NCI-H2227 treated with DMSO at 0.1 percent for 48 hours (cell line): ENCODE data around the gene NFATC2.
"Not testable (repeated sequence)": the region's sequence is repeated elsewhere in the genome, so short reads cannot be mapped to it uniquely, and the experiment has no call there.

Source experiments
- DNase-seq: peaks from one replicate; lab custom pipeline; 2025; lab: John Stamatoyannopoulos, UW

The NFATC2 gene

DNA sequence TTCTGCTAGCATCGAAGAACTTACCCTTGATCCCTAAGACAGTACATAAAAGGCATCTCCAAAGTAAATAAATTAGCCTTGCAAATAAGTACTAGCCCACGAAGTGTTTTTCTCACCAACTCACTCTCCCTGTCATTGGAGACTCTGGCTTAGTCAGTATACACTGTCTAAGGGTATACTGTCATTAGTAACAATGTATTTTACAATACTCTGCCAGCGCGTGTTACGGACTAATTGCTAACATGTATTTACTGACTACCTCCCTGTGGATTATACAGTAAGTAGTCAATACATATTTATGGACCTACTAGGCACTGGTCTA lies 72.1 kb downstream of the NFATC2 start:
- no peak for DNase-seq

- no peak for DNase-seq
Observed at GRCh38 chr20:51469578-51470498, 72.7 kb downstream of the NFATC2 start.

- no peak for DNase-seq
Observed at GRCh38 chr20:51469046-51469445, 73.5 kb downstream of the NFATC2 start.

DNA sequence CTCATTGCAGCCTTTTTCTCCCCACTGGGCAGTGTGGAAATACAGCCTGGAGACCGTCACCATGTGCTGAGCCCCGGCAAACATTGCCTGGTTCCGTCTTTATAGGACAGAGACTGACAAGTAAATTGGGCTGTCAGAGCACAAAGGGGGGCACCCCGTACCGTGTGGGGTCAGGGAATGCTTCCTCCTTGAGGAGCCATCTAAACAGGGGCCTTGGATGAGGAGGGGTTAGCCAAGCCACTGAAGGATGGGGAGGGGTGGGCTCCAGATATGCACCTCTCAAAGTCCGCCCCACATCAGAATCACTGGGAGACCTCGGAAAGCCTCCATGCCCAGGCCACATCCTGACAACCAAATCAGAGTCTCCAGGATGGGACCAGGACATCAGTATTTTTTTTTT lies 73.9 kb downstream of the NFATC2 start:
- no peak for DNase-seq

DNA sequence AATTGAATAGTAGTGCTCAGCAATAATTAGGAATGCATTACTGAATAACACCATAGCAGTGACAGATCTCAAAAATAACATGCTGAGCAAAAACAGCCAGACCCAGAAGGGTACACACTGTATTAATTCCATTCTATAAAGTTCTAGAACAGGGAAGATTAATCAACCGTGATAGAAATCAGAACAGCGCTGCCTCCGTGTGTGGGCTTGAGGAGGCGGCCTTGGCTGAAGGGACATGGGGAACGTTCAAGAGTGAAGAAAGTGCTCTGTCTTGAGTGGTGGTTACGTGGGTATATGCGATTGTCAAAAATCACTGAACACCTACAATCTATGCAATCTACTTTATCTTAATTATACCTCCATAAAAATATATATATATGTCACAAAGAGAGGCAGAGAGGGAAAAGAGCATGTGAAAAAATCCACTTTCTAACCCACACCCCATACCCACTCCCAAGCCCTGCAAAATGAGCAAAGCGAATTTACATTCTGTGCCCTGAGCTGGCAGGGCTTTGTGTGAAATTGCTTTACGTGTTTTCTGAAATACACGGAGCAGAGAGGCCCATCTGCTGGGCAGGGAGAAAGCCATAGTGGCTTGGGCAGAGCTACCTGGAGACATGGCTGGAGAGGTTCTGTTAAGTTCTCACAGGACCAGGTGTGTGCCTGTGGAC lies 74.4 kb downstream of the NFATC2 start:
- DNase-seq = no peak

DNA sequence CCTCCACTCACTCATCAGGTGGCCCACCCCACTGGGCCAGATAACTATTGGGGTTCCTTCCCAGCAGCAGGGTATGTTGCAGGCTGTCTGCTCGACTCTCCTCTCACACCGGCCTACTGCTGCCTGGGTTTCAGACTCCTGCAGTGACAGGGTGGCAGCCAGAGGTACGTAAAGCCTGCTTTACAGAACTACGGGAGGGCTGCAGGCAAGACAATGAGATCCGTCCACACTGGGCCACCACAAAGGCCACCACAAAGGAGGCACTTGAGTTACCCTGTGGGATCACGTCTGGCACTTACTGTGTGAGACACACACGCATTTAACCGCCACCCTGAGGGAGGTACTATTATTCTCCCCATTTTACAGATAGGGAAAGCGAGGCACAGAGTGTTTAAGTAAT lies 78.5 kb downstream of the NFATC2 start:
- no peak for DNase-seq

GRCh38 chr20:51463560-51463959 lies 79.0 kb downstream of the NFATC2 start:
- DNase-seq = no peak

DNA sequence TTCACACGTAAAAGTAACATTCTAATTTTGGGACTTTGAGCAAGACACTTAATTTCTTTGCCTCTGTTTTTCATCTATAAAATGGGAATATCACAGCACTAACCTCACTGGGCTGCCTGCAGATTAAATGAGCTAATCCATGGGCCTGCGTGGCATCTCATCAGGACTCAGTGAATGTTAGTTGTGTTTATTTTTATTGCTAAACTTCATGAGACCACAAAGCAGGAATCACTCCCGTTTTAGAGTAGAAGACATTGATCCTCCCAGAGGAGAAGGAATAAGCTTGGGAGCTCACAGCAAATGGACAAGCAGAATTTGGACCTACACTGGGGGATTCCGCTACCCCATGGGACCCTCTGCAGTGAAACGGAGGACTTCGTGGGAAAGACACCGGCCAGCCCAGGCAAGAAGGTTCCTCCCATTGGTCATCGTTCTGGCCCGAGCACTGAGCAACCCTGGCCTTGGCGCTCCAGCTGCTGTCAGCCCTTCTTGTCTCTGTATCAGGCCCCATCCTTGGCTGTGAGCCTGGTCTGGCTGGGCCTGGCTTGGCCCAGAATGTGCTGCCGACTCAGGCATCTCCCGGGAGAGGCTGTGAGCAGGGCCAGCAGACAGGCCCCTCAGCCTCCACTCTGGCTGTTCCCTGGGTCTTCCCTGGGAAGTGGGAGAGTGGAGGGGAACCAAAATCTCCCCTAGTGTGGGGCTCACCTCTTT lies 79.8 kb downstream of the NFATC2 start:
- no peak for DNase-seq

DNA sequence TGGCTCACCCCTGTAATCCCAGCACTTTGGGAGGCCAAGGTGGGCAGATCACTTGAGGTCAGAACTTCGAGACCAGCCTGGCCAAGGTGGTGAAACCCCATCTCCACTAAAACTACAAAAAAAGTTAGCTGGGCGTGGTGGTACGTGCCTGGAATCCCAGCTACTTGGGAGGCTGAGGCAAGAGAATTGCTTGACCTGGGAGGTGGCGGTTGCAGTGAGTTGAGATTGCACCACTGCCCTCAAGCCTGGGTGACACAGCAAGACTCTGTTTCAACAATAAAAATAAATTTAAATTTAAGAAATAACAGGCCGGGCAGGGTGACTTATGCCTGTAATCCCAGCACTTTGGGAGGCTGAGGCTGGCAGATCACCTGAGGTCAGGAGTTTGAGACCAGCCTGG lies 80.7 kb downstream of the NFATC2 start:
- not testable (repeated sequence) for DNase-seq

GRCh38 chr20:51461306-51461705 lies 81.2 kb downstream of the NFATC2 start:
- DNase-seq = no peak

DNA sequence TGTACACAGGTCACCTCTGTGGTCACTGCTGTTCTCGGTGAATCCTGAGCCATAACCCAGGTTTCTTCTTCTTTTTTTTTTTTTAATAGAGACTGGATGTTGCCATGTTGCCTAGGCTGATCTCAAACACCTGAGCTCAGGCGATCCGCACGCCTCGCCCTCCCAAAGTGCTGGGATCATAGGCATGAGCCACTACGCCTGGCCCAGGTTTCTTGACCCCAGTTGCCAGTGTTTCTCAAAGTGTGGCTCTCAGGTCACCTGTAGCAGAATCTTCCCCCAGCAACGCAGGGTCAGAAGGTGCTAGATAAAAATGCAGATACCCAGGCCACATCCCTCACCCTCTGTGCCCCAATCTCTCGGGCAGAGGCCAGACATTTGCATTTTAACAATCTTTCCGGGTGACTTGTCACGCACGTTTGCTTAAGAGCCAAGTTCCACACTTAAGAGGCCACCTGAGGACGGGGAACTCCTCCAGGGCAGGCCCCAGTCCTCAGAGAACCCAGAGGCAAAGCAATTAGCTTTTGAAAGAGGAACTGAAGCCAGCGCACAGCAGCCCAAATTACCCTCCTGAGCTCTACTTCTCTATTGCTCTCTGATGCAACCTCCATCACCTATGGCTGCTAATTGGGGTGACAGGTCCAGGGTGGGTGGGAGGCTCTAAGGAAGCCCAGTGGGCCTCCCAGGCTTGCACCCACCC lies 81.8 kb downstream of the NFATC2 start:
- DNase-seq = no peak

- no peak for DNase-seq
Observed at GRCh38 chr20:51460163-51460562, 82.4 kb downstream of the NFATC2 start.

- no peak for DNase-seq
Observed at GRCh38 chr20:51458751-51459439, 83.6 kb downstream of the NFATC2 start.

DNA sequence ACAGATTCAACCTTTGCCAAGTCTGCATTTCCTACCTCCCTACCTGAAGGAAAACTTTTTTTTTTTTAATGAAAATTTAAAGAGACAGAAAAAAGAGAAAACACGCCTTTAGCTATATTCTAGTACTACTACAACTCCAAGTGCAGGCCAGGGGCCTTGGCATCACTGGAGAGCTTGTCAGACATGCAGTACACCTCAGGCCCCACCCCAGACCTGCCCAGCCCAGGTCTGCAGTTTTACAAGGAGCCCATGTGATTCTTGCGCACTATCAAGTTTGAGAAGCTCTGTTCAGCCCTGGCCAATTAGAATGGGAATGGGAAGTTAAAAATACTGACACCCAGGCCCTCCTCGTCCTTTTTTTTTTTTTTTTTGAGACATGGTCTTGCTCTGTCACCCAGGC lies 85.0 kb downstream of the NFATC2 start:
- no peak for DNase-seq

DNA sequence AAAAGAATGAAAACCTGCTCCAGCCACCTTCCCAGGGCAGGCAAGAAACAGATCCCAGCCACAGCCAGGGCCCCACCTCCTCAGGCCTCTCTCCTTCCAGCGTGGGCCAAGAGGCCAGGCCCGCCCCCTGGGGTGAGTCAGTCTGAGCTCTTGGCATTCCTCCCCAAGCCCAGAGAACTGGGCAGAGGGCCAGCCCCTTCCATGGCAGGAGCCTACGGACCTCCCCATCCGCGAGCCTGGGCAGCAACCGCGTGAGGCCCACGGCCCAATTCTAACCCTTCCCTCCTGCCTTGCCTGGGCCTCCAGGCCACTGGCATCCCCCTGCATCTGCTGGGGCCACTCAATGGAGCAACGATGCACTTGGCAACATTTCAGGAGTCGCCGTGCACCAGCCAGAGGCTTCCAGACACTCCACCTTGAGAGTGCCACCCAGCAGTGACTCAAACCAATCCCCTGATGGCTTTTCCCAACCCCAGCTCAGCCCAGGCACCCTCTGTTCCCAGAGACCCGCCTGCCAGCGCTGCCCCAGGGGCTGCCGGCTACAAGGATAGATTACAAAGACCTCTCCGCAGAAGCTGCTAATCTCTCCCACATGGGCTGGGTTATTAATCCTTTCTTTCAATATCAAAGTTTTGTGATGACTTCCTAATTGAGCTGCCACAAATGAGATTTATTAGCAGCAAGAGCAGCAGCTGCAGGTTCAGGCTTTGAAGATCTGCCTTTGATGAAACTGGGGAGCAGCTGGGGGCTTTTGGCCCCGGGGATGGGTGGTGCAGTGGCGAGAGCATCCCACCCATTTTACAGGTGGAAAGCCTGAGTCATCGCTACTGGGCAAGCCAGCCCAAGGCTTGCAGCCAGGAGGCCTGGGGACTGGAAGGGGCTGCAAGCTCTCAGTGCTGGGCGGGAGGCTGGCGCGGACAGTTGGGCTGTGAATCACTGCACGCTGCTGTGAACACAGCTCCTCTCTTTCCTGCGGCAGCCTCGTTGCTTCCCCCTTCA lies 85.7 kb downstream of the NFATC2 start:
- DNase-seq = no peak

DNA sequence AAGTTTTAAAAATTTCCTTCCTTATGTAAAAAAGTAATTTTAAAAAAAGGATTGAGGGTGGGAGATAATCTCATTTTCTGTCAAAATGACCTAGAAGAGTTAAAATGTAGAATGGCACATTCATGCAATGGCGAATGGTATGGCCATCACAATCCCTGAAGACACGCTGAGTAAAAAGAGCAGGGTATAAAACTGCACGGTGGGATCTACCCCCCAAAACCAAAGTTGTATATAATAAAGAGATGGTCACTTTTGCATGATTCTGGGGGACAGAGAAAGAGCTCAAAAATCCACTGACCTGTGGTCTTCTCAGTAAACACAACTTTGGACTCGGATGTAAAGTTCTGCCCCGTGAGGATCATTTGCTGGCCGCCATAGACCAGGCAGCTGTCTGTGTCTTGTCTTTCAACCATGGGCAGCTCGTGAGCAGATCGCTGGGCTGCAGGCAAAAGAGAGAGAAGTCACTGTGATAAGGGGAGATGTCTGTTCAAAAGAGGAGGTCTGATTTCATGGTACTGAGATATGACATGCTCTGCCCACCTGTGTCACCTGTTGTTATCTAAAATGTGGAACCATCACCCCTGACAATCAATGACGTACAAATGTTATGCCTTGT lies 88.2 kb downstream of the NFATC2 start:
- no peak for DNase-seq

DNA sequence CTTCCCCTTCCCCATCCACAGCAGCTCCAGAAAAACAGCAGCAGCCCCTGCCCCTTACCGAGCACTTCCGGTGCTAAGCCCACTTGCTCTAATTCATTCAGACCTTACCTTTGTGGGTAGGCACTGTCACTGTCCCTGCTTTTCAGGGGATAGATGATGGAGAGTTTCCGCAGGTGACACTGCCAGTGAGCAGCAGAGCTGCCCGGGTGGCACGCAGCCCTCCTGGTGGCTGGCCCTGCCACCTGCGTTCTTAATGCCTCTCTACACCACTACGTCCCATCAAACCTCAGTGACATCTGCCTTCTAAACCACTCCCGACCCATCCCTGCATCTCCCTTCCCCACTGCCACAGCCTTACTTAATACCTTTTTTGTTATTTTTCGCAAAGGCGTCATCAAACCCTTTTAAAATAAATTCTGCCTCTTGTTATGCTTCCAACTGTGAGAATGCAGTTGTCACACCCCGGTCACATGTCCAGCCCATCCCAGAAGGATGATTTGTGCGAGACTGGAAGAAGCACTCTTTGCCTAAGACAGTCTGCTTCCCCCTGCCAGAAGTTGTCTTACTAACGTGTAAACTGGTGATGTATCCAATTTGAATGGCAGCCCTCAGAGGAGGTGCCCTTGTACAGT lies 89.7 kb downstream of the NFATC2 start:
- no peak for DNase-seq

GRCh38 chr20:51452091-51452613 lies 90.4 kb downstream of the NFATC2 start:
- DNase-seq = no peak

GRCh38 chr20:51451484-51451883 lies 91.0 kb downstream of the NFATC2 start:
- DNase-seq = no peak
